OCI-LY3 (cell line): Measurements from ENCODE around the gene CALML6.

Experiments used
- H2AFZ ChIP-seq: fragments of 200-600, 300-600 bp; shearing (Covaris generic); 2 replicates; pipeline ENCODE4 v1.6.0; 2014; ENCODE audit warnings: antibody characterized with exemption, low read depth, low read length
- H3K27ac ChIP-seq: fragments of 200-600, 300-600 bp; sonication (generic); 2 replicates; pipeline ENCODE4 v1.5.1; 2014; ENCODE audit warnings: mild to moderate bottlenecking, low read length, moderate library complexity, mixed read lengths
- H3K27me3 ChIP-seq: fragments of 200-600, 300-600 bp; sonication (generic); 2 replicates; pipeline ENCODE4 v1.6.1; 2014; ENCODE audit warnings: low read depth, low read length, mixed read lengths
- H3K36me3 ChIP-seq: fragments of 200-600, 300-600 bp; sonication (generic); replicated peaks from 2 replicates; pipeline ENCODE3; 2014; ENCODE audit warnings: low read depth, low read length, mixed read lengths
- H3K4me1 ChIP-seq: fragments of 300-600, 200-600 bp; sonication (generic); 2 replicates; pipeline ENCODE4 v1.6.1; 2014; ENCODE audit warnings: low read length, mixed read lengths
- H3K4me2 ChIP-seq: fragments of 200-600, 300-600 bp; sonication (generic); 2 replicates; pipeline ENCODE4 v1.6.1; 2014; ENCODE audit warnings: low read length, mixed read lengths
- H3K4me3 ChIP-seq: fragments of 300-600, 200-600 bp; sonication (generic); 2 replicates; pipeline ENCODE4 v1.5.1; 2014; ENCODE audit warnings: antibody characterized with exemption, mild to moderate bottlenecking, low read length, moderate library complexity
- H3K79me2 ChIP-seq: fragments of 300-600, 200-600 bp; shearing (Covaris generic); 2 replicates; pipeline ENCODE4 v1.6.1; 2014; ENCODE audit warnings: mild to moderate bottlenecking, low read length, mixed read lengths
- H3K9ac ChIP-seq: fragments of 300-600, 200-600 bp; shearing (Covaris generic); 2 replicates; pipeline ENCODE4 v1.6.0; 2014; ENCODE audit warnings: mild to moderate bottlenecking, low read length, moderate library complexity
- H3K9me3 ChIP-seq: fragments of 200-600, 300-600 bp; shearing (Covaris generic); 2 replicates; pipeline ENCODE4 v1.6.1; 2014; ENCODE audit warnings: low read length, mixed read lengths; ENCODE audit not compliant: insufficient read depth
- H4K20me1 ChIP-seq: fragments of 200-600, 300-600 bp; sonication (generic); 2 replicates; pipeline ENCODE4 v1.6.1; 2016; ENCODE audit warnings: low read length, mixed read lengths; ENCODE audit not compliant: insufficient read depth
- EZH2phosphoT487 ChIP-seq: fragments of 200-600 bp; shearing (Covaris generic); IDR thresholded peaks from 2 replicates; pipeline ENCODE4 v1.6.1; 2018; ENCODE audit warnings: antibody characterized with exemption, mixed run types, low read depth
- TF ChIP-seq, protein P1 (sequence below): fragments of 200-600, 300-600 bp; sonication (generic); IDR thresholded peaks from 2 replicates; pipeline ENCODE4 v1.5.1; 2014; ENCODE audit warnings: antibody characterized with exemption, low read length, low read depth

The CALML6 gene

DNA sequence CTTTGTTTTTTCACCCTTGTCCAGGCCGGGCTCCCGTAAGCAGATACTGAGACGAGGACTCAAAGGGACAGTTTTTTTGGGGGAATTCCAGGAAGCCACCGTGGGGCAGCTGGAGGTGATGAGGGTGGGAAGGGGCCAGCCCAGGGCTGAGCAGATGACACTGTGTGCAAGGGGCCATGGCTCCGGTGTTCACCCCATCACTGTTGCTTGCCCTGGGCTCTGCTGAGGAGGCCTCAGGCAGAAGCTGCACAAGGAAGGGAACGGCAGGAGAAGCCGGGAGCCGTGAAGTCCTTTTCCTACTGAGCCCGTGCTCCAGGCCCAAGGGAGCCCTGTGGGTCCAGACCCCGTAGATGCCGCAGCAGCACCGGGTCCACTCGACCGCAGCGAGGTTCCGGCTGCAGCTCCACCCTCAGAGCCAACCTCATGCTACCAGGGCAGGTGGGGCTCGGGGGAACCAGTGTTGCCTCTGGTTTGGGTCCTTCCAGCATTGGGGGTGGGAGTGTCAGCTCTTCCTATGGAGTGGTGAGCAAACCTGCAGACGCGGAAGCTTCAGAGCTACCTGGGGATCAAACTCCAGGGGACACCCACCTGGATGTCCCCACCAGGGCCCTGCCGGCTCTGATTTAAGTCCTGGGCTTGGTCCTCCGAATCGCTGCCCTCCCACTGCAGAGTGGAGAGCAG lies 4.3 kb upstream of the CALML6 start:
- Histone ChIP-seq H2AFZ (no peak overlapping the region; the same call in 1 of the 2 replicates), H3K4me1 (peaks cover 45% of the 10 kb centered on the region), H3K27me3 (no peaks in the 10 kb centered on the region), H3K4me3 (peak overlapping the region; percentile 73; the same call in 1 of the 2 replicates), H3K36me3 (no peaks in the 10 kb centered on the region), H3K9ac (peak overlapping the region; percentile 30; the same call in 1 of the 2 replicates), H3K4me2 (peak overlapping the region; percentile 42), H3K79me2 (peaks cover 8% of the 10 kb centered on the region; the same call in 1 of the 2 replicates), H3K27ac (peak overlapping the region; percentile 29), H3K9me3 (no peaks in the 10 kb centered on the region), H4K20me1 (no peaks in the 10 kb centered on the region)
- TF ChIP-seq, protein P1, sequence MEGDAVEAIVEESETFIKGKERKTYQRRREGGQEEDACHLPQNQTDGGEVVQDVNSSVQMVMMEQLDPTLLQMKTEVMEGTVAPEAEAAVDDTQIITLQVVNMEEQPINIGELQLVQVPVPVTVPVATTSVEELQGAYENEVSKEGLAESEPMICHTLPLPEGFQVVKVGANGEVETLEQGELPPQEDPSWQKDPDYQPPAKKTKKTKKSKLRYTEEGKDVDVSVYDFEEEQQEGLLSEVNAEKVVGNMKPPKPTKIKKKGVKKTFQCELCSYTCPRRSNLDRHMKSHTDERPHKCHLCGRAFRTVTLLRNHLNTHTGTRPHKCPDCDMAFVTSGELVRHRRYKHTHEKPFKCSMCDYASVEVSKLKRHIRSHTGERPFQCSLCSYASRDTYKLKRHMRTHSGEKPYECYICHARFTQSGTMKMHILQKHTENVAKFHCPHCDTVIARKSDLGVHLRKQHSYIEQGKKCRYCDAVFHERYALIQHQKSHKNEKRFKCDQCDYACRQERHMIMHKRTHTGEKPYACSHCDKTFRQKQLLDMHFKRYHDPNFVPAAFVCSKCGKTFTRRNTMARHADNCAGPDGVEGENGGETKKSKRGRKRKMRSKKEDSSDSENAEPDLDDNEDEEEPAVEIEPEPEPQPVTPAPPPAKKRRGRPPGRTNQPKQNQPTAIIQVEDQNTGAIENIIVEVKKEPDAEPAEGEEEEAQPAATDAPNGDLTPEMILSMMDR: no peak
- TF ChIP-seq EZH2phosphoT487: no peak

DNA sequence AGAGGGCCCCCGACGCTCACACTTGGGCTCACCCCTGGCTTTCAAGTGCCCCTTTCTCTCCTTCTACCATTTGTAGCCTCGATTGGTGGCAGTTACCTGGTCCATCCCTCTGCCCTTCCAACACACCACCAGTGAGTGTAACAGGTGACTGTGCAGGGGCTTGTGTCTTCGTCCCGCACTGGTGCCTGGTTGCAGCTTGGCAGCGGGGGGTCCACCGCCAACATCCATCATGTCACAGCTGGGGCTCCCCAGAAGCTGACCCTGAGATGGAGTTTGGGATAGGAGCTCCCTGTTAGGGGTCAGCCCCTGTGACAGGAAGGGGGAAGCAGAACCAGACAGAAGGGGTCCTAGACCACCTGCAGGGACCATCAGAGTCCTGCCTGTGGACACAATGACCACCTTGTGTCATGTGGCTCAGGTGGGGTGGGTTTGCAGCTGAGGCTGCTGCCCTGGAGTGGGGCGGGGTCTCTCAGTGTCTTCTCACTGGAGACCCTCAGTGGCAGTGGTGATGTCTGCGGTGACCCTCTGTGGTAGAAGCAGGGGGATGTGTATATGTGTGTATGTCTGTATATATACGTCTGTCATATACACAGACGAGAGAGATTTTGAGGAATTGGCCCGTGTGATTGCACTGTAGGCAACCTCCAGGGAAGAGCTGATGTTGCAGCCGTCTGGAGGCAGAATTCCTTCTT lies 3.6 kb upstream of the CALML6 start:
- H2AFZ ChIP-seq: no peak overlapping the region
- H3K4me1 ChIP-seq: peaks cover 39% of the 10 kb centered on the region
- H3K9me3 ChIP-seq: no peaks in the 10 kb centered on the region
- H3K36me3 ChIP-seq: no peaks in the 10 kb centered on the region
- no peak for TF ChIP-seq EZH2phosphoT487
- TF ChIP-seq, protein P1: no peak
- no peaks in the 10 kb centered on the region for H3K27me3 ChIP-seq
- H4K20me1 ChIP-seq: no peaks in the 10 kb centered on the region
- no peak overlapping the region for H3K4me2 ChIP-seq
- H3K9ac ChIP-seq: no peak overlapping the region
- H3K79me2 ChIP-seq: peaks cover 8% of the 10 kb centered on the region; the same call in 1 of the 2 replicates
- no peak overlapping the region for H3K4me3 ChIP-seq
- no peak overlapping the region for H3K27ac ChIP-seq

DNA sequence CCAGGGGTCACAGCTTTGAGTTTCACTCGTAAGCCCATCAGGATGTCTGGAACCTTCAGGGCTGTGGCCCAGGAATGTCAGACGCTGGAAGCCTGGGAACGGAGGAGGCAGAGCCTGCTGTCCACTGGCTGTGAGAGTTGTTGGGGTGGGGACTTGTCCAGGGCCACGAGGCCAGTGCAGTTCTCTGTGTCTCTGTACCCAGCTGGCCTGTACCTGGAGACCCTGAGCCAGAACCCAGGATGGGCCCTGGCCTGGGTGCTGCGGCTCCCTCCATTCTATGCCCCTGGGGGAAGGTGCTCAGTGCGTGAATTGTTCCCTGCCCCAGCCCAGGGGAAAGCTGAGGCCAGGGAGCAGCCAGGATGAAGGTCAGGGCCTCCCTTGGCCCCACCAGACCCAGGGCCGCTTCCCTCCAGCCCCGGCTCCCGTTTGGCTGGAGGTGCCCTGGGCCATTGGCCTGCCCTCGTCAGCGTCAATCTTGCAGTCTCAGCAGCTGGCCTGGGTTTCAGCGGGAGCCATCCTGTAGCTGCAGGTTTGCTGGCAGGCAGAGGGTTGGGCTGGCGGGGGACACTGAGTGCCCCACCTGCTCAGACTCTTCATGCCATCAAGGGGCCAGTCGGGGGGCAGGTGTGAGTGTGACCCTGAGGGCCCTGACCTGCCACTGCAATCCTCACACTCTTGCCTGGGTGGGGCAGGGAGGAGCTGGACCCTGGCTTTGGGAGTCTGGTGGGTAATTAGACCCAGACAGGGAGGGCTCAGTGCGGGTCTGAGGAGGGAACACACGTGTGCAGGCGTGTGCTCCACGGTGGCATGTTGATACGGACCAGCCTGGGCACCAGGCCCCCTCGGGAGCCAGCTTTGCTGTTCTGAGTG lies 724 bp upstream of the CALML6 start:
- Histone ChIP-seq H3K4me2 (no peak overlapping the region), H4K20me1 (no peaks in the 10 kb centered on the region), H3K36me3 (no peaks in the 10 kb centered on the region), H3K4me3 (no peak overlapping the region), H3K79me2 (no peaks in the 10 kb centered on the region), H3K27ac (no peak overlapping the region), H3K9me3 (no peaks in the 10 kb centered on the region), H3K9ac (no peak overlapping the region), H3K4me1 (peaks cover 21% of the 10 kb centered on the region), H3K27me3 (no peaks in the 10 kb centered on the region), H2AFZ (no peak overlapping the region)
- TF ChIP-seq, protein P1: no peak
- no peak for TF ChIP-seq EZH2phosphoT487
